ENCODE measurements around the gene LRRC51. TPM values are rescaled to one million over a fixed set of nuclear protein-coding genes. Genes with fewer than 3 reads are reported as not detected.

The LRRC51 gene
- total and polyA plus RNA-seq, 2 of the 4 experiments (the other 2 are of a cell fraction), result 5.3 to 5.6 TPM

DNA sequence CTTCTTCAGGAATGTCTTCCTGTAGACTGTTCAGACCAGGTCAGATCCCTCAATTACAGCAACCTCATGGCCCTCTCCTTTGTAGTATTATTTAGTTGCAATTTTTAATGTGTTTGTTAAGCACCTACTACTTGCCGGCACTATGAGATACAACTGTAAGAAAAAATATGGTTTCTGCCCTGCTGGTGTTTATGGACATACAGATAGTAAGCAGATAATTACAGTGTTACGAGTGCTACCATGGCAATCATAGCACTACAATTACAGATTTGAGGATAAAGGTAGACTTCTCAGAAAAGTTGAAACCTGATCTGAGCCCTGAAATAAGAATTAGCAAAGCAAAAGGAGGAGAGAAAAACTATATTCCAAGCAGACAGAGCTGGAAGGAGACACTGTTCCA, 2.8 kb downstream of the LRRC51 start:
- no CpG with 5 or more reads among the region's 2 CpGs for WGBS, 2 experiments (ENCODE audit: extremely low coverage in 2 of 2, insufficient read length in 1 of 2)
- Histone ChIP-seq H2BK15ac (ENCODE audit: low read depth, low read length) (no peak overlapping the region), H2BK5ac (ENCODE audit: low read depth, low read length, poor library complexity, severe bottlenecking) (no peak overlapping the region), H2AFZ (replicated peaks; ENCODE audit: low read length, poor library complexity) (no peak overlapping the region), H3K23ac (ENCODE audit: low read depth, low read length) (no peak overlapping the region), H2BK120ac (ENCODE audit: low read depth, low read length) (no peak overlapping the region), H3K27me3 (ENCODE audit: control insufficient read depth, insufficient read depth, low read length) (no peaks in the 10 kb centered on the region), H4K5ac (ENCODE audit: low read depth, low read length) (no peak overlapping the region), H2AK9ac (replicated peaks; ENCODE audit: low read depth, low read length, poor library complexity) (no peak overlapping the region), H3K56ac (ENCODE audit: extremely low read depth, insufficient read depth, low read length) (no peak overlapping the region), H3K4me2 (ENCODE audit: low read depth, low read length) (no peak overlapping the region), H3K27ac (ENCODE audit: insufficient read depth, low read length) (no peak overlapping the region), H2BK20ac (ENCODE audit: low read depth, low read length) (no peak overlapping the region), H3K9me1 (ENCODE audit: insufficient read depth, low read length) (no peaks in the 10 kb centered on the region), H3K14ac (replicated peaks; ENCODE audit: low read depth, low read length) (no peak overlapping the region), H3K36me3 (ENCODE audit: control insufficient read depth, insufficient read depth, low read length) (peaks cover 4% of the 10 kb centered on the region), H3K18ac (ENCODE audit: low read depth, low read length) (no peak overlapping the region), H4K20me1 (ENCODE audit: insufficient read depth, low read length) (no peaks in the 10 kb centered on the region), H3K4me3 (ENCODE audit: insufficient read depth, low read depth, low read length) (no peak overlapping the region), H4K91ac (ENCODE audit: insufficient read depth, low read depth, low read length) (no peak overlapping the region), H4K8ac (ENCODE audit: low read depth in 2 of 2, low read length in 2 of 2) (no peak overlapping the region), H3K4ac (ENCODE audit: low read depth, low read length) (no peak overlapping the region), H2AK5ac (ENCODE audit: low read depth, low read length) (no peak overlapping the region), H3K4me1 (ENCODE audit: control insufficient read depth, insufficient read depth, low read length) (peaks cover under 1% of the 10 kb centered on the region; the same call in 1 of the 2 replicates), H3K9me3 (ENCODE audit: control insufficient read depth, insufficient read depth, low read length) (no peaks in the 10 kb centered on the region), H3K79me1 (ENCODE audit: low read depth in 1 of 2, low read length in 2 of 2) (peaks cover 11 to 31% of the 10 kb centered on the region in 2 experiments; a peak in 3 of 4 replicates), H3K9ac (ENCODE audit: low read depth, low read length) (no peak overlapping the region)
- TF ChIP-seq RCOR1 (IDR thresholded peaks at IDR 0.05; ENCODE audit: insufficient replicate concordance, low read length), result no peak
- no peak for TF ChIP-seq FOS (IDR thresholded peaks at IDR 0.05; ENCODE audit: low read depth, low read length)
- TF ChIP-seq MXI1 (IDR thresholded peaks at IDR 0.05; ENCODE audit: borderline replicate concordance, low read depth, low read length), result no peak
- no peak for TF ChIP-seq CEBPB (IDR thresholded peaks at IDR 0.05; ENCODE audit: low read depth, low read length)
- no peak for TF ChIP-seq RFX5 (IDR thresholded peaks at IDR 0.05; ENCODE audit: low read depth, low read length)
- no peak for TF ChIP-seq MAFK (IDR thresholded peaks at IDR 0.05; ENCODE audit: low read depth, low read length)
- no peak for TF ChIP-seq RAD21 (IDR thresholded peaks at IDR 0.05; ENCODE audit: low read length)
- TF ChIP-seq, protein P1, sequence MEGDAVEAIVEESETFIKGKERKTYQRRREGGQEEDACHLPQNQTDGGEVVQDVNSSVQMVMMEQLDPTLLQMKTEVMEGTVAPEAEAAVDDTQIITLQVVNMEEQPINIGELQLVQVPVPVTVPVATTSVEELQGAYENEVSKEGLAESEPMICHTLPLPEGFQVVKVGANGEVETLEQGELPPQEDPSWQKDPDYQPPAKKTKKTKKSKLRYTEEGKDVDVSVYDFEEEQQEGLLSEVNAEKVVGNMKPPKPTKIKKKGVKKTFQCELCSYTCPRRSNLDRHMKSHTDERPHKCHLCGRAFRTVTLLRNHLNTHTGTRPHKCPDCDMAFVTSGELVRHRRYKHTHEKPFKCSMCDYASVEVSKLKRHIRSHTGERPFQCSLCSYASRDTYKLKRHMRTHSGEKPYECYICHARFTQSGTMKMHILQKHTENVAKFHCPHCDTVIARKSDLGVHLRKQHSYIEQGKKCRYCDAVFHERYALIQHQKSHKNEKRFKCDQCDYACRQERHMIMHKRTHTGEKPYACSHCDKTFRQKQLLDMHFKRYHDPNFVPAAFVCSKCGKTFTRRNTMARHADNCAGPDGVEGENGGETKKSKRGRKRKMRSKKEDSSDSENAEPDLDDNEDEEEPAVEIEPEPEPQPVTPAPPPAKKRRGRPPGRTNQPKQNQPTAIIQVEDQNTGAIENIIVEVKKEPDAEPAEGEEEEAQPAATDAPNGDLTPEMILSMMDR (conservative IDR thresholded peaks at IDR 0.05; ENCODE audit: low read depth, low read length), result no peak
- TF ChIP-seq BHLHE40 (IDR thresholded peaks at IDR 0.05; ENCODE audit: low read depth, low read length), result no peak
- TF ChIP-seq CHD1 (IDR thresholded peaks at IDR 0.05; ENCODE audit: low read depth, low read length), result no peak
- TF ChIP-seq POLR2A (IDR thresholded peaks at IDR 0.05; ENCODE audit: low read depth, low read length), result no peak
- TF ChIP-seq SMC3 (IDR thresholded peaks at IDR 0.05; ENCODE audit: low read depth, low read length), result no peak
- TF ChIP-seq, protein P2, sequence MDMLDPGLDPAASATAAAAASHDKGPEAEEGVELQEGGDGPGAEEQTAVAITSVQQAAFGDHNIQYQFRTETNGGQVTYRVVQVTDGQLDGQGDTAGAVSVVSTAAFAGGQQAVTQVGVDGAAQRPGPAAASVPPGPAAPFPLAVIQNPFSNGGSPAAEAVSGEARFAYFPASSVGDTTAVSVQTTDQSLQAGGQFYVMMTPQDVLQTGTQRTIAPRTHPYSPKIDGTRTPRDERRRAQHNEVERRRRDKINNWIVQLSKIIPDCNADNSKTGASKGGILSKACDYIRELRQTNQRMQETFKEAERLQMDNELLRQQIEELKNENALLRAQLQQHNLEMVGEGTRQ (IDR thresholded peaks at IDR 0.05; ENCODE audit: low read depth, low read length), result no peak
- no peak for TF ChIP-seq ELK1 (IDR thresholded peaks at IDR 0.05; ENCODE audit: borderline replicate concordance, low read depth, low read length)
- TF ChIP-seq NFE2L2 (IDR thresholded peaks at IDR 0.05; ENCODE audit: low read depth, low read length), result no peak
- CTCF ChIA-PET, result no interaction called here
- BruUV-seq (replicated peaks), result no TSS peak
- POLR2A ChIA-PET (ENCODE audit: unreplicated experiment), result no interaction called here
- dilution Hi-C loops (cut with HindIII; ENCODE audit: low sequenced_read_pairs, unreplicated experiment) (no loop called here), in situ Hi-C loops (cut with MboI; ENCODE audit: low sequenced_read_pairs) (no loop called here), intact Hi-C loops (cut with micrococcal nuclease) (no loop called here)
- DNase-seq, result no peak
- ATAC-seq (ENCODE audit: low read depth), result no peak
